Muscle of back (tissue), 13 donors: ENCODE data around the gene P2RX4. TPM values are rescaled to one million over a fixed set of nuclear protein-coding genes. Genes with fewer than 3 reads are reported as not detected.
"Not testable (repeated sequence)": the region's sequence is repeated elsewhere in the genome, so short reads cannot be mapped to it uniquely, and the experiment has no call there.

Experiments used
- DNase-seq, 3 donors: peaks; one replicate each; pipeline versions ENCODE4 v3.0.0 to v3.0.0-alpha.2; 2013
- long read RNA-seq, 9 donors: transcript quantifications; one replicate each; lab custom pipeline, GENCODE V29; 2026
- polyA plus RNA-seq, 10 donors: library from polyadenylated mRNA; unstranded; fragments of 120-200 nt; gene quantifications; one replicate each; pipeline ENCODE4 v1.2.1, GENCODE V29; 2013; ENCODE audit not compliant: insufficient read length in 10 of 10

The P2RX4 gene, protein sequence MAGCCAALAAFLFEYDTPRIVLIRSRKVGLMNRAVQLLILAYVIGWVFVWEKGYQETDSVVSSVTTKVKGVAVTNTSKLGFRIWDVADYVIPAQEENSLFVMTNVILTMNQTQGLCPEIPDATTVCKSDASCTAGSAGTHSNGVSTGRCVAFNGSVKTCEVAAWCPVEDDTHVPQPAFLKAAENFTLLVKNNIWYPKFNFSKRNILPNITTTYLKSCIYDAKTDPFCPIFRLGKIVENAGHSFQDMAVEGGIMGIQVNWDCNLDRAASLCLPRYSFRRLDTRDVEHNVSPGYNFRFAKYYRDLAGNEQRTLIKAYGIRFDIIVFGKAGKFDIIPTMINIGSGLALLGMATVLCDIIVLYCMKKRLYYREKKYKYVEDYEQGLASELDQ
- 10 to 100 TPM in 8 of 10 donors, 1 to 10 TPM in 2; 8.6 to 14.4 (median 11.4) TPM for polyA plus RNA-seq
- long read RNA-seq, donor 1, partial matches to known transcripts, result 0 of 4 reads
- long read RNA-seq, donor 1, other reads (novel, unspliced or antisense), result 0 of 4 reads
- long read RNA-seq, donor 2, result 0 reads
- long read RNA-seq, donor 3, result 0 reads
- long read RNA-seq, donor 4, partial matches to known transcripts, result 0 of 3 reads
- long read RNA-seq, donor 4, other reads (novel, unspliced or antisense), result 0 of 3 reads
- long read RNA-seq, donor 5, transcript P2RX4-202 (12 exons, 2,032 nt), result major isoform, 5 of 5 reads
- long read RNA-seq, donor 5, partial matches to known transcripts, result 0 of 5 reads
- long read RNA-seq, donor 5, other reads (novel, unspliced or antisense), result 0 of 5 reads
- long read RNA-seq, donor 6, partial matches to known transcripts, result 0 of 4 reads
- long read RNA-seq, donor 6, other reads (novel, unspliced or antisense), result 0 of 4 reads
- long read RNA-seq, donor 7, transcript P2RX4-202 (12 exons, 2,032 nt), result major isoform, 6 of 6 reads
- long read RNA-seq, donor 7, partial matches to known transcripts, result 0 of 6 reads
- long read RNA-seq, donor 7, other reads (novel, unspliced or antisense), result 0 of 6 reads
- long read RNA-seq, donor 8, partial matches to known transcripts, result 0 of 2 reads
- long read RNA-seq, donor 8, other reads (novel, unspliced or antisense), result 0 of 2 reads
- long read RNA-seq, donor 9, result 0 reads

DNA sequence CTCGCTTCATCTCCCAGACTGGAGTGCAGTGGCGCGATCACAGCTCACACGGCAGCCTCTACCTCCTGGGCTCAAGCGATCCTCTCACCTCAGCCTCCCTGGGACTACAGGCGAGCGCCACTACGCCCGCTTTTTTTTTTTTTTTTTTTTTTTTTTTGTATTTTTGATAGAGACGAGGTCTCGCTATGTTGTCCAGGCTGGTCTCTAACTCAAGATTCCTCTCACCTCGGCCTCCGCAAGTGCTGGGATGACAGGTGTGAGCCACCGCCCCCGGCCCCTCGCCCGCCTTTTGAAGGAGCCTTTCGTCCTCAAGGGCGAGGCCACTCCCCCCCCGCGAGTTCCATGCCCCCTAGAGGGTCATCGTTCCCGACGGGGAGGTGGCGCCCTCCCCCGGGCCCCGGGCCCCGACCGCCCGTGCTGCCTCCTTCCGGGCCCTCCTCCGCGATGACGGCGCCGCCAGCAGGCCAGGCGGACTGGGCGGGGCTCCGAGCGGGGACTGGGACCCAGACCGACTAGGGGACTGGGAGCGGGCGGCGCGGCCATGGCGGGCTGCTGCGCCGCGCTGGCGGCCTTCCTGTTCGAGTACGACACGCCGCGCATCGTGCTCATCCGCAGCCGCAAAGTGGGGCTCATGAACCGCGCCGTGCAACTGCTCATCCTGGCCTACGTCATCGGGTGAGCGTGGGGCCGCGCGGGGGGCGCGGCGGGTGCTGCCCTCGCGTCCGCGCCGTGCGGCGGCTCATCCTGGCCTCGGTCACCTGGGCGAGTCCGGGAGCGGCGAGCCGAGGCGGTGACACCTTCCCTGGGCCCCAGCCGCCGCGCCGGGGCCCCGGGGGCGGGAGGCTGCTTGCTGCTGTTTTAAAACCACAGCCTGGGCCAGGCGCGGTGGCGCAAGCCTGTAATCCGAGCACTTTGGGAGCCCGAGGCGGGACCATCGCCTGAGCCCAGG is at the start of gene P2RX4:
Gene P2RX4, plus strand, starts transcription at position 506 of the 949 bp plus-strand sequence. Its CDS starts 36 bp downstream, at position 542.
- peak; percentile 64 to 96 (median 88) for DNase-seq

DNA sequence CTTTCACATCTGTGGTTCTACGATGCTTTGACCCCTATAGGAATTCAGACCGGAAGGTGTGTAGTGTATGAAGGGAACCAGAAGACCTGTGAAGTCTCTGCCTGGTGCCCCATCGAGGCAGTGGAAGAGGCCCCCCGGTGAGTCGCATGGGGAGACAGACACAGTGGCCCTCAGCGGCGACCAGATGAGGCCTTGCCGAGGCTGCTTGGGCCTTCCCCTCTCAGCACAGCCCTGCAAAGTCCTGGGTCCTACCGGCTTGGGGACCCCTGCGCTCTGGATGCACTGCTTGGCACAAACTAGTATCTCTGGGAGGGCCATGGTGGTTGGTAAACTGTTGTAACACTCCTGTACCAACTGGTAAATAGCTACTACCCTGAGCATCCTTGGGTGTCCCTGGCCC is 47.5 kb upstream of the P2RX4 start:
- no peak for DNase-seq

DNA sequence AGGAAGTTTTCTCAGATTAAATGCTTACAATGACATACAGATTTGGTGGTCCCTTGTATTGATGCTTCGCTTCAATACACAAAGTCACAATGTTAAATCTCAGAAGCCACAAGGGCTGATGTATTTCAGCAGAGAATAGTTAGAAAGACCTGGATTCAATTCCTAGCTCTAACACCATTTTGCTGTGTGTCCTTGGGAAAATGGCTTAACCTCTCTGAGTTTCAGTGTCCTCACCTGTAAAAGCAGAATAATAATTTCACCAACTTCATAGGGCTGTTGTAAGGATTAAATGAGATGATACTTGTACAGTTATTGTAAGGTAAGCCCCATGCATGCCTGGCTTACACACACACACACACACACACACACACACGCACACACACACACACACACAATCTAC is 46.9 kb upstream of the P2RX4 start:
- no peak for DNase-seq

DNA sequence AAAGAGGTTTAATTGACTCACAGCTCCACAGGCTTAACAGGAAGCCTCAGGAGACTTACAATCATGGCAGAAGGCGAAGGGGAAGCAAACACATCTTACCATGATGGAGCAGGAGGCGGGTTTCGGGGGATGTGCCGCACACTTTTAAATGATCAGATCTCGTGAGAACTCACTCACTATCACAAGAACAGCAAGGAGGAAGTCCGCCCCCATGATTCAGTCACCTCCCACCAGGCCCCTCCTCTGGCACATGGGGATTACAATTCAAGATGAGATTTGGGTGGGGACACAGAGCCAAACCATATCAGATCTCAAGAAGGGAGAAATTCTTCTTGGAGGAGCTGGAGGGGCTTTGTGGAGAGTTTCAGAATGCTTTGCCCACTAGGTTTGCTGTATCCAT is 45.1 kb upstream of the P2RX4 start:
- not testable (repeated sequence) for DNase-seq

DNA sequence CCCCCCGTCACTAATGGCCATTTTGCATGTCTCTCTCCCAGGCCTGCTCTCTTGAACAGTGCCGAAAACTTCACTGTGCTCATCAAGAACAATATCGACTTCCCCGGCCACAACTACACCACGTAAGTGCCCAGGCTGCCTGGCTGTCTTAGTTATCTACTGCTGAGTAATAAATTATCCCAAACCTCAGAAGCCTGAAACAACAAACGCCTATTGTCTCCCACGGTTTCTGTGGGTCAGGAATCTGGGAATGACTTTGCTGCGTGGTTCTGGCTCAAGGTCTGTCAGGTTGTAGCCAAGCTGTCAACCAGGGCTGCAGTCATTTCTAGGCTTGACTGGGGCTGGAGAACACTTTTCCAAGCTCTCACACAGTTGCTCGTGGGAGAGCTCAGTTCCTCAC is 44.6 kb upstream of the P2RX4 start:
- no peak for DNase-seq

DNA sequence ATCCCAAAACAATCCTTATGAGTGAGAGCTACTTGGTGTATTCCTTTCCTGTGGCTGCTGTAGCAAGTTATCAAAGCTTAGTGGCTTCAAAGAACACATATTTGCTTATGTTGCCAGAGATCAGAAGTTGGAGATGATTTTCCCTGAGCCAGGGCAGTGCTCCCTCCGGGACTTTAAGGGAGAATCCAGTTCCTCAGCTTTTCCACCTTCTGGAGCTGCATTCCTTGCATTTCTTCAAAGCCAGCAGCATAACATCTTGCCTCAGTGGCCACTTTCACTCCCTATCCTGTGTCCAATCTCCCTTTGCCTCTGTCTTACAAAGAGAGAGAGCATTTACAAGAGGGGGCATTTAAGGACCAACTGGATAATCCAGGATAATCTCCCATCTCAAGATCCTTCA is 43.6 kb upstream of the P2RX4 start:
- no peak for DNase-seq

DNA sequence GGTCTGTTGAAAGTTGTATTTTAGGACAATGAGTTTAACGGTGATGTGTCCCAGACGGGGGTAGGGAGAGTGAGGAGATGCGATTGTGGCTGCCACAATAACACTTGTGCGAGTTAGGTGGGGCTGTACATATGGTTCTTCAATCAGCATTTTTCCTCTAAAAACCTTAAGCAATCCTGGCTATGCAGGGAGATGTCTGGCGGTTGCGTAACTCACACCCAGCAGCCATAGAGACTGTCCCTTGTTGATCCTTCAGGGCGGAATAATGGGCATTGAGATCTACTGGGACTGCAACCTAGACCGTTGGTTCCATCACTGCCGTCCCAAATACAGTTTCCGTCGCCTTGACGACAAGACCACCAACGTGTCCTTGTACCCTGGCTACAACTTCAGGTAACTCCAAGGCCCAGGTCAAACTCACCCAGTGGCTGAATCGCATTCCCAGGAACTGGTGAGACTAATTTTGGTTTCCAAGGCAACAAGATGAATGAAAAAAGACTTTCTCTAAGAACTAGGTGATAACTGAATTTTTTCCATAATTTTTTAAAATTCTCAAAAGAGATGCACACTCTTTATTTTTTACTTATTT is 42.6 kb upstream of the P2RX4 start:
- peak in 2 of 3 donors; percentile 14 to 40 for DNase-seq

DNA sequence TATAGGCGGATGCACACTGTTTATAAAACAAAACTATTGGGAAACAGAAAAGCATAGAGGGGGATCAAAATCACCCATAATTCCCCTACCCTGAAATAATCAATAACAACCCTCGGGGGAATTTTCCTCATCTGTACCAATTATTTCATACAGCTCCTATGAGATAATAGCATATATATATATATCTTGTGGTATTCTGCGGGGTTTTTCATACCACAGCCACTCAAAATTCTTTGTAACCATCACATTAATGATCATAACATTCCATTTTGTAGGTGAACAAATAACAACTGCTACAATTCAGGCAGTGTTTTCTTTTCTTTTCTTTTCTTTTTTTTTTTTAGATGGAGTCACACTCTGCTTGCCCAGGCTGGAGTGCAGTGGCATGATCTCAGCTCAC is 42.0 kb upstream of the P2RX4 start:
- no peak for DNase-seq

DNA sequence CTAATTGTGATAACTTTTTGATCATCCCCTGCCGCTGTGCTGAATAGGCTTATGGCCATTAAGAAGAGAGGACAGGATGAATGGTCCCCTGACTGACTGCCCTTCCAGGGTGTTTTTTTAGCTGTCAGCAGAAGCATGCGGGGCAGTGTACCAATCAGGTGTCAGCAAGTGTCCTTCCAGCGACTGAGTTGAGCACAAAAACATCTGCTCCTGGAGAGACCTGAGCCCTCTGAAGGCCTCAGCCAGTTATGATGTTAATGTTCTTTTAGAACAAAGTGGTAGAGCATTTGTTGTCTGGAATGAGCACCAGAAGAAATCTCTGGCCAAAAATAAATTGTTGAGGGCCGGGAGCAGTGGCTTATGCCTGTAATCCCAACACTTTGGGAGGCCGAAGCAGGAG is 39.8 kb upstream of the P2RX4 start:
- DNase-seq, result peak in 1 of 3 donors; percentile 19

DNA sequence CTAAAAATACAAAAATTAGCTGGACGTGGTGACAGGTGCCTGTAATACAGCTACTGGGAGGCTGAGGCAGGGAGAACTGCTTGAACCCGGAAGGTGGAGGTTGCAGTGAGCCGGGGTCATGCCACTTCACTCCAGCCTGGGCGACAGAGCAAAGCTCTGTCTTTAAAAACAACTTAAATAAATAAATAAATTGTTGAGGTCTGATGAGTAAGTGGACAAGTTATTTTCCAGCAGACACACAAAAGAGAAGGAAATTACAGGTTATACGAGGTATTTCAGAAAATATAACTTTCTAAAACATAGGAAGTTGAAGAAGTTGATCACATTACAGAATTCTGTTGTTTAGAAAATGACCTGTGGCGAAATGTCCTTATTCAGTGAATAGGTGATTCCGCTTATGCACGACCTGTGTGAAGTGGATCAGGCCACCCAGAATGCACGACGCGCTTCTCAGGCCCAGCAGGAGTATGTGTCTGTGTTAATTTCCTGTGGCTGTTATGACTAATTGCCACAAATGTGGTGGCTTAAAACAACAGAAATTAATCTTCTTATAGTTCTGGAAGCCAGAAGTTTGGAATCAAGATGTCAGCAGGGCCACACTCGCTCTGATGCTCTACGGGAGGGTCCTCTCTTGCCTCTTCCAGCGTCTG is 39.2 kb upstream of the P2RX4 start:
- DNase-seq, result no peak

DNA sequence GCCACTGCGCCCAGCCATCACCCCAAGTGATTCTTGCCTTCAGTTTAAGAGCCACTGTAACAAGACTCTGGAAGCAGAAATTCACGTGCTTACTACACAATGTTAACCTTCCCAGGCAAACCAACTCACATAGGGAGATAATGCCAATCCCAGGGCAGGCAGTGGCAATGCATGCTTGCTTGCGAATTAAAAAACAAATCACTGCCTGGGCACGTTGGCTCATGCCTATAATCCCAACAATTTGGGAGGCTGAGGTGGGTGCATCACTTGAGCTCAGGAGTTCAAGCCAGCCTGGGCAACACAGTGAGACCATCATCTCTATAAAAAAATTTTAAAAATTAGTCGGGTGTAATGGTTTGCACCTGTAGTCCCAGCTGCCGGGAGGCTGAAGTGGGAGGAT is 37.8 kb upstream of the P2RX4 start:
- no peak for DNase-seq

DNA sequence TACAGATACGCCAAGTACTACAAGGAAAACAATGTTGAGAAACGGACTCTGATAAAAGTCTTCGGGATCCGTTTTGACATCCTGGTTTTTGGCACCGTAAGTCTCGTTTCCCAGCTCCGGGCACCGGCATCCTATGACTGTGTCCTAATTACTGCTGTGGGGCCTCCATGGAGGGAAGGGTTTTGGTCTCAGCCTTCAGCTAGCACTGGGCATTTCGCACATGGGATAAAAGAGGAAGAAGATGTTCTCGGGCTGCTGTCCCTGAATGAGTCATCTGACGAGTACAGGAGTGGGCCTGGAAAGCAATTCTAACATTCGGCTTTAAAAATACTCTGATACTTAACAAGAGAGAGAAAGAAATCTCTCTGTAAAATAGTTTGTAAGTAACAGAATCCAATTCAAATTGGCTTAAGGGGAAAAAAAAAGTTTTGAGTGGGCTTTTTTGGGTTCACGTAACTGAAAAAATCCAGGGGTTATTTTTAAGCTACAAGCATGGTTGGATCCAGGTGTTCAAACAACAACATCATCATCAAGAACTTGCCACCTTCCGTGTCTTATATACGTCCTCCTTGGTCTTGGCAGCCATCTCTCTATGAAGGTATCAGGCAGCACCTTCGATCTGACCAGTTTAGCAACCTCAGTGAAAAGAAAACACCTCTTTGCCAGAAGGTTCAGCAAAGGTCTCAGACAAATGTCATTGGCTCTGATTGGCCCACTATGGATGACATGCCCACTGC is 34.4 kb upstream of the P2RX4 start:
- peak in 2 of 3 donors; percentile 20 to 50 for DNase-seq

DNA sequence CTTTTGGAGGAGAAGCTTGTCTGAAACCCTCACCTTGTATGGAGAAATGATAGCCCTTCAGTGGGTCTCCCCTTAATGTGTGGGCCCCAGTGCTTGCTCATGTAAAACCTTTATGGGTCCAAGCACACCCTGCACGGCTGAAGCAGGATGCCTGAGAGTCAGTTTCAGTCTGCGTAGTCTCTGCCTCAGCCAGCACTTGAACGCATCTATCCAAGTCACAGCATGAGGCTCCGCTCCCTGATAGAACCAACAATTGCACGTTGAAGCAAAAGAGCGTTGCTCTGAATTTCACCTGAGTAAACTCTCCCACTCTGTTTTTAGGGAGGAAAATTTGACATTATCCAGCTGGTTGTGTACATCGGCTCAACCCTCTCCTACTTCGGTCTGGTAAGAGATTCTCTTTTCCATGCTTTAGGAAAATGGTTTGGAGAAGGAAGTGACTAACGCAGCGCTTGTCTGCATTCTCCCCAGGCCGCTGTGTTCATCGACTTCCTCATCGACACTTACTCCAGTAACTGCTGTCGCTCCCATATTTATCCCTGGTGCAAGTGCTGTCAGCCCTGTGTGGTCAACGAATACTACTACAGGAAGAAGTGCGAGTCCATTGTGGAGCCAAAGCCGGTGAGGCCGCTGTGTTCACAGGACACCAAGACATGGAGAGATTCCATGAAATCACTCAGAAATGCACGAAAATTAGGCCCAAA is 33.0 kb upstream of the P2RX4 start:
- DNase-seq, result no peak

DNA sequence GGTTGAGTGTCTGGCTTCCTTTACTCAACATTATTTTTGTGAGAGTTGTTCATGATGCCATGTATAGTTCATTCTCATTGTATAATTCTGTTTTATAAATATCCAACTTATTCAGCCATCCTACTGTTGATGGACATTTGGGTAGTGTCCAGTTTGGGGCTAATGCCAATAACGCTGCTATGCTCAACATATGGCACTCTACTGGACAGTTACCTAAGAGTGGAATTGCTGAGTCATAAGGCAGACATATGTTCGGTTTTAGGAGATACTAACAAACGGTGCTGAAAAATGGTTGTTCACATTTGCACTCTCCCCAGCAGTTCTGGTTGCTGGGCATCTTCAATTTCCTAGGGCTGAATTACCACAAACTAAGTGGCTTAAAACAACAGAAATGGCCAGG is 28.7 kb upstream of the P2RX4 start:
- DNase-seq, result no peak

DNA sequence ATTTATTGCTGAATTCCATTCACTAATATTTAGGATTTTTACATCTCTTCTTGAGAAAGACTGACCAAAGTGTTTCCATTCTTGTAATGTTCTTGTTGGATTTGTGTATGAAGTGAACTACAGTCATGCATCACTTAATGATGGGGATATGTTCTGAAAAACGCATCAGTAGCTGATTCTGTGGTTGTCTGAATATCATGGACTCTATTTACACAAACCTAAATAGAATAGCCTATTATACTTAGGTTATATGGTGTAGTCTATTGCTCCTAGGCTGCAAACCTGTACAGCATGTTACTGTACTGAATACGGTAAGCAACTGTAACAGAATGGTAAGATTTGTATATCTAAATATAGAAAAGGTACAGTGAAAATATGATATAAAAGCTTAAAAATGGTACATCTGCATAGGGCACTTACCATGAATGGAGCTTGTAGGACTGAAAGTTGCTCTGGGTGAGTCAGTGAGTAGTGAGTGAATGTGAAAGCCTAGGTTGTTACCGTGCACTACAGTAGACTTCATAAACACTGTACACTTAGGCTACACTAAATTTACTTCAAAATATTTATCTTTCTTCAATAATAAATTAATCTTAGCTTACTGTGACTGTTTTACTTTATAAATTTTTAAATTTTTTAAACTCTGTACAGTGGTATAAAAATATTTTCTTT is 27.6 kb upstream of the P2RX4 start:
- no peak for DNase-seq

DNA sequence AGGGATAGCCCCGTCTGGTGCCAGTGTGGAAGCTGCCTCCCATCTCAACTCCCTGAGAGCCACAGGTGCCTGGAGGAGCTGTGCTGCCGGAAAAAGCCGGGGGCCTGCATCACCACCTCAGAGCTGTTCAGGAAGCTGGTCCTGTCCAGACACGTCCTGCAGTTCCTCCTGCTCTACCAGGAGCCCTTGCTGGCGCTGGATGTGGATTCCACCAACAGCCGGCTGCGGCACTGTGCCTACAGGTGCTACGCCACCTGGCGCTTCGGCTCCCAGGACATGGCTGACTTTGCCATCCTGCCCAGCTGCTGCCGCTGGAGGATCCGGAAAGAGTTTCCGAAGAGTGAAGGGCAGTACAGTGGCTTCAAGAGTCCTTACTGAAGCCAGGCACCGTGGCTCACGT is 25.5 kb upstream of the P2RX4 start:
- no peak for DNase-seq

DNA sequence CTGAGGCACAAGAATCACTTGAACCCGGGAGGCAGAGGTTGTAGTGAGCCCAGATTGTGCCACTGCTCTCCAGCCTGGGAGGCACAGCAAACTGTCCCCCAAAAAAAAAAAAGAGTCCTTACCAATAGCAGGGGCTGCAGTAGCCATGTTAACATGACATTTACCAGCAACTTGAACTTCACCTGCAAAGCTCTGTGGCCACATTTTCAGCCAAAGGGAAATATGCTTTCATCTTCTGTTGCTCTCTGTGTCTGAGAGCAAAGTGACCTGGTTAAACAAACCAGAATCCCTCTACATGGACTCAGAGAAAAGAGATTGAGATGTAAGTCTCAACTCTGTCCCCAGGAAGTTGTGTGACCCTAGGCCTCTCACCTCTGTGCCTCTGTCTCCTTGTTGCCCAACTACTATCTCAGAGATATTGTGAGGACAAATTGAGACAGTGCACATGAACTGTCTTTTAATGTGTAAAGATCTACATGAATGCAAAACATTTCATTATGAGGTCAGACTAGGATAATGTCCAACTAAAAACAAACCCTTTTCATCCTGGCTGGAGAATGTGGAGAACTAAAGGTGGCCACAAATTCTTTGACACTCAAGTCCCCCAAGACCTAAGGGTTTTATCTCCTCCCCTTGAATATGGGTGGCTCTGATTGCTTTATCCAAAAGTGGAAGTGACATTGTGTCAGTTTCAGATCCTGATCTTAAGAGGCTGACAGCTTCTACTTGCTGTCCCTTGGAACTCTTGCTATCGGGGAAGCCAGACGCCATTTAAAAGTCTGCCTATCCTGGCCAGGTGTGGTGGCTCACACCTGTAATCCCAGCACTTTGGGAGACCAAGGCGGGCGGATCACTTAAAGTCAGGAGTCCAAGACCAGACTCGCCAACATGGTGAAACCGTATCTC is 24.7 kb upstream of the P2RX4 start:
- DNase-seq, result no peak
